ENCODE results near the gene CTAG1A. TPM values are rescaled to one million over a fixed set of nuclear protein-coding genes. Genes with fewer than 3 reads are reported as not detected.

The CTAG1A gene
- total RNA-seq, 1 experiment from 2014 or later: not detected

DNA sequence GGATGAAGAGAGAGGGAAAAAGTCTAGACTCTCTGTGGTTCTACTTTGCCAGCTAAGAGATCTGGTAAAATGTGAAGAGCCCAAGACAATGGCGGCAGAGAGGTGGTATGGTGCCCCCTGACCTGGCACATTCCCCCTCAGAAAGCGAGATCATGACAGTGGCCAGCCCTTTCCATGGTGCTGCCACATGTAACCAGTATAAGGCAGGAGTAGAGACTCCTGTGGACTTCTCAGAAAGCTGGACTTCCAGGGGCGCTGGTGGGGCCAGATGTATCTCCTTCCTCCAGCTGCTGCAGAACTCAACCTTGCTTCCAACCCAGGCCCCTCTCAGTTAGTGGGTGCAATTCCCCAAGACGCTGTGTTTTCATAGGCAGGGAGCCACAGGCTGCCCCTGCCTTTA lies 9.6 kb downstream of the CTAG1A start:
- H3K36me3 Mint-ChIP-seq (ENCODE audit: insufficient read depth in 1 of 3, low read depth in 3 of 3): peaks cover 17 to 23% (median 21%) of the 10 kb centered on the region in 3 experiments
- WGBS (ENCODE audit: extremely low coverage, insufficient read length, low lambda C conversion rate): no CpG with 5 or more reads among the region's 4 CpGs
- H4K91ac ChIP-seq (ENCODE audit: insufficient read length, low read depth, low read length): no peak overlapping the region

More for the DNA sequence above, 9.6 kb downstream of the CTAG1A start:
- Mint-ChIP-seq H3K9me3 (peaks cover 75 to 76% of the 10 kb centered on the region in 2 experiments), H3K27ac (no peak overlapping the region), H3K27me3 (ENCODE audit: low read depth) (peaks cover 5% of the 10 kb centered on the region), H3K4me3 (no peak overlapping the region), H3K4me1 (peaks cover 14 to 17% of the 10 kb centered on the region in 2 experiments)
- Histone ChIP-seq H3K79me1 (ENCODE audit: insufficient read depth, low read depth, low read length, poor library complexity, severe bottlenecking) (no peaks in the 10 kb centered on the region), H3K4me1 (ENCODE audit: insufficient read depth, low read length) (no peaks in the 10 kb centered on the region), H3K14ac (ENCODE audit: insufficient read depth, low read length) (no peak overlapping the region), H3K27ac (ENCODE audit: insufficient read length, low read depth, low read length) (no peak overlapping the region), H3K23ac (ENCODE audit: insufficient read length, low read depth, low read length) (no peak overlapping the region), H2BK12ac (ENCODE audit: insufficient read length, low read depth, low read length) (no peak overlapping the region), H3K9ac (ENCODE audit: extremely low read depth, insufficient read length, low read length) (no peak overlapping the region), H3K23me2 (ENCODE audit: insufficient read length, low read depth, low read length, poor library complexity, severe bottlenecking) (no peaks in the 10 kb centered on the region), H2BK20ac (ENCODE audit: low read depth, low read length, poor library complexity, severe bottlenecking) (no peak overlapping the region), H3K9me3 (ENCODE audit: control insufficient read depth, low read depth, low read length) (peaks cover 53% of the 10 kb centered on the region), H3K18ac (ENCODE audit: insufficient read length, low read depth, low read length) (no peak overlapping the region), H2AK5ac (ENCODE audit: insufficient read length, low read length) (no peak overlapping the region), H2AFZ (ENCODE audit: low read length) (no peak overlapping the region), H3K4me2 (ENCODE audit: insufficient read depth, insufficient read length, low read length) (no peak overlapping the region), H4K5ac (ENCODE audit: insufficient read length, low read depth, low read length) (no peak overlapping the region), H4K20me1 (ENCODE audit: control insufficient read depth, insufficient read depth, insufficient read length) (no peaks in the 10 kb centered on the region), H2BK120ac (ENCODE audit: low read depth, low read length, poor library complexity, severe bottlenecking) (no peak overlapping the region), H3T11ph (ENCODE audit: low read length) (no peak overlapping the region), H3K56ac (ENCODE audit: insufficient read length, low read depth, low read length) (no peak overlapping the region), H4K8ac (replicated peaks; ENCODE audit: insufficient read length, low read depth, low read length) (no peak overlapping the region), H3K79me2 (ENCODE audit: insufficient read depth, low read length) (no peaks in the 10 kb centered on the region), H2BK5ac (ENCODE audit: insufficient read length, low read length) (no peak overlapping the region), H3K27me3 (ENCODE audit: insufficient read depth, low read length) (no peaks in the 10 kb centered on the region), H3K4ac (ENCODE audit: low read depth, low read length) (no peak overlapping the region), H2BK15ac (ENCODE audit: low read depth, low read length) (no peak overlapping the region)
- no peak for DNase-seq
- TF ChIP-seq, protein P1, sequence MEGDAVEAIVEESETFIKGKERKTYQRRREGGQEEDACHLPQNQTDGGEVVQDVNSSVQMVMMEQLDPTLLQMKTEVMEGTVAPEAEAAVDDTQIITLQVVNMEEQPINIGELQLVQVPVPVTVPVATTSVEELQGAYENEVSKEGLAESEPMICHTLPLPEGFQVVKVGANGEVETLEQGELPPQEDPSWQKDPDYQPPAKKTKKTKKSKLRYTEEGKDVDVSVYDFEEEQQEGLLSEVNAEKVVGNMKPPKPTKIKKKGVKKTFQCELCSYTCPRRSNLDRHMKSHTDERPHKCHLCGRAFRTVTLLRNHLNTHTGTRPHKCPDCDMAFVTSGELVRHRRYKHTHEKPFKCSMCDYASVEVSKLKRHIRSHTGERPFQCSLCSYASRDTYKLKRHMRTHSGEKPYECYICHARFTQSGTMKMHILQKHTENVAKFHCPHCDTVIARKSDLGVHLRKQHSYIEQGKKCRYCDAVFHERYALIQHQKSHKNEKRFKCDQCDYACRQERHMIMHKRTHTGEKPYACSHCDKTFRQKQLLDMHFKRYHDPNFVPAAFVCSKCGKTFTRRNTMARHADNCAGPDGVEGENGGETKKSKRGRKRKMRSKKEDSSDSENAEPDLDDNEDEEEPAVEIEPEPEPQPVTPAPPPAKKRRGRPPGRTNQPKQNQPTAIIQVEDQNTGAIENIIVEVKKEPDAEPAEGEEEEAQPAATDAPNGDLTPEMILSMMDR (conservative IDR thresholded peaks at IDR 0.05): no peak
